OCI-LY7 (cell line): ENCODE data around the gene ALAD. TPM values are rescaled to one million over a fixed set of nuclear protein-coding genes. Genes with fewer than 3 reads are reported as not detected.

Source experiments
- BruUV-seq: library from RNA; stranded (reverse); fragments of 400-500 nt; replicated peaks from 2 replicates; lab custom pipeline; 2021; lab: Mats Ljungman, UMichigan
- CTCF ChIA-PET: fragments of 300-600 bp; sonication (Branson Sonifier 250); formaldehyde crosslinking; loops from one replicate; lab custom pipeline; 2022; ENCODE audit warnings: antibody characterized with exemption; ENCODE audit not compliant: unreplicated experiment; lab: Charles Lee
- POLR2A ChIA-PET: fragments of 300-600 bp; sonication (Branson Sonifier 250); formaldehyde crosslinking; loops from one replicate; lab custom pipeline; 2022; ENCODE audit warnings: antibody characterized with exemption; lab: Charles Lee
- DNase-seq: peaks from one replicate; pipeline ENCODE4 v3.0.0-alpha.2; 2015; ENCODE audit warnings: low spot score
- H2AFZ ChIP-seq: fragments of 200-600 bp; sonication (generic), shearing (Covaris generic); 2 replicates; pipeline ENCODE4 v1.6.1; 2014; ENCODE audit warnings: mild to moderate bottlenecking, antibody characterized with exemption, low read length, moderate library complexity
- H3K27ac ChIP-seq: fragments of 200-600 bp; sonication (generic); 2 replicates; pipeline ENCODE4 v1.5.1; 2014; ENCODE audit warnings: mixed run types, low read depth, mild to moderate bottlenecking, moderate library complexity, low read length, inconsistent platforms; ENCODE audit not compliant: poor library complexity, severe bottlenecking
- H3K36me3 ChIP-seq: fragments of 200-600 bp; sonication (generic); 2 replicates; pipeline ENCODE4 v1.6.1; 2014; ENCODE audit warnings: mild to moderate bottlenecking, antibody characterized with exemption, low read length, moderate library complexity, mixed read lengths; ENCODE audit not compliant: insufficient read depth
- H3K4me1 ChIP-seq: fragments of 200-600 bp; sonication (generic); 2 replicates; pipeline ENCODE4 v1.5.1; 2014; ENCODE audit warnings: mild to moderate bottlenecking, low read length; ENCODE audit not compliant: insufficient read depth, poor library complexity, severe bottlenecking
- H3K4me2 ChIP-seq: fragments of 200-600 bp; sonication (generic); 2 replicates; pipeline ENCODE4 v1.6.1; 2014; ENCODE audit warnings: mild to moderate bottlenecking, low read length
- H3K4me3 ChIP-seq: fragments of 200-600 bp; sonication (generic); 2 replicates; pipeline ENCODE4 v1.5.1; 2014; ENCODE audit warnings: mild to moderate bottlenecking, low read depth, low read length; ENCODE audit not compliant: poor library complexity, severe bottlenecking
- H3K79me2 ChIP-seq: fragments of 200-600 bp; sonication (generic); 2 replicates; pipeline ENCODE4 v1.6.1; 2016; ENCODE audit warnings: low read depth, mild to moderate bottlenecking, low read length, moderate library complexity, mixed read lengths; ENCODE audit not compliant: insufficient read depth
- H3K9me2 ChIP-seq: fragments of 200-600 bp; sonication (generic); 2 replicates; pipeline ENCODE4 v1.6.1; 2016; ENCODE audit warnings: mild to moderate bottlenecking, low read length, mixed read lengths; ENCODE audit not compliant: insufficient read depth
- H3K9me3 ChIP-seq: fragments of 200-600 bp; sonication (generic); 2 replicates; pipeline ENCODE4 v1.6.1; 2014; ENCODE audit warnings: mild to moderate bottlenecking, mixed run types, low read length, mixed read lengths
- H4K20me1 ChIP-seq: fragments of 200-600 bp; sonication (generic); 2 replicates; pipeline ENCODE4 v1.6.1; 2014; ENCODE audit warnings: mild to moderate bottlenecking, antibody characterized with exemption, low read length, moderate library complexity, mixed read lengths; ENCODE audit not compliant: insufficient read depth
- CTCF ChIP-seq: fragments of 200-600 bp; sonication (generic); conservative IDR thresholded peaks from 2 replicates; pipeline ENCODE4 v1.5.1; 2014; ENCODE audit warnings: mild to moderate bottlenecking, antibody characterized with exemption, low read length, moderate library complexity, mixed read lengths
- EZH2phosphoT487 ChIP-seq: fragments of 200-600 bp; sonication (generic); IDR thresholded peaks from 2 replicates; pipeline ENCODE4 v1.6.1; 2018; ENCODE audit warnings: low read depth, borderline replicate concordance, mild to moderate bottlenecking, mixed run types, antibody characterized with exemption, low read length, moderate library complexity, mixed read lengths
- intact Hi-C: fragments of 100-400 bp; cut with micrococcal nuclease; formaldehyde crosslinking; loops from one replicate; pipeline ENCODE4 v1.10.0; 2022; ENCODE audit not compliant: unreplicated experiment
- total RNA-seq, 2 experiments: library from RNA; depleted of rRNA in 1 of 2; stranded (reverse); fragments of >200 nt in 1 of 2; shearing (Covaris generic) in 1 of 2; gene quantifications; 2 replicates each; pipeline ENCODE4 v1.2.3, GENCODE V29; 2014 to 2022

Gene ALAD
- total RNA-seq, 2 experiments from 2014 or later: 19.8 to 26.3 TPM

DNA sequence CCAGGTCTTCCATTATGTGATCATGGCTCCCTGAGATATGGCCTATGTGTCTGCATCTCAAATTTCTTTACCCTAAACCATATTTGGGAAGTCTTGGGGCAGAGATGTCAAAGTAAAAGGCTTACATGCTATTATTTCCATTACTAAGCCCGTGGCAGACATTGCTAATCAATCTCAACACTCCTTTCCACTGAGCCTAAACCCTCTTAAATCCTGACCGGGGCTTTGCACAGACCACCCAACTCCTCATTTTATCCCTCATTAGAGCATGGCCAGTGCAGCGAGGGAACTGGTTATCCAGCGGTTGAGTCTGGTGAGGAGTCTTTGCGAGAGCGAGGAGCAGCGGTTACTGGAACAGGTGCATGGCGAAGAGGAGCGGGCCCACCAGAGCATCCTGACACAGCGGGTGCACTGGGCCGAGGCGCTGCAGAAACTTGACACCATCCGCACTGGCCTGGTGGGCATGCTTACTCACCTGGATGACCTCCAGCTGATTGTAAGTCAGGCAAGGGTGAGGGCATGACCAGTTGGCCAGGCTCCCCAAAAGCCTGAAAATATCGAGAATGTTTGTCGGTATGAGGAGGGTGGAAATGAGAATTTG, 40.7 kb downstream of the ALAD start:
- Histone ChIP-seq H4K20me1 (no peaks in the 10 kb centered on the region; the same call in 1 of the 2 replicates), H3K79me2 (no peaks in the 10 kb centered on the region), H3K9me3 (no peaks in the 10 kb centered on the region), H2AFZ (no peak overlapping the region), H3K36me3 (no peaks in the 10 kb centered on the region), H3K4me2 (no peak overlapping the region), H3K4me3 (no peak overlapping the region), H3K27ac (no peak overlapping the region), H3K9me2 (no peaks in the 10 kb centered on the region), H3K4me1 (no peaks in the 10 kb centered on the region)
- TF ChIP-seq EZH2phosphoT487 (no peak), CTCF (no peak)
- DNase-seq: no peak
- intact Hi-C loops: no loop called here
- CTCF ChIA-PET: no interaction called here
- POLR2A ChIA-PET: no interaction called here
- BruUV-seq: no TSS peak

DNA sequence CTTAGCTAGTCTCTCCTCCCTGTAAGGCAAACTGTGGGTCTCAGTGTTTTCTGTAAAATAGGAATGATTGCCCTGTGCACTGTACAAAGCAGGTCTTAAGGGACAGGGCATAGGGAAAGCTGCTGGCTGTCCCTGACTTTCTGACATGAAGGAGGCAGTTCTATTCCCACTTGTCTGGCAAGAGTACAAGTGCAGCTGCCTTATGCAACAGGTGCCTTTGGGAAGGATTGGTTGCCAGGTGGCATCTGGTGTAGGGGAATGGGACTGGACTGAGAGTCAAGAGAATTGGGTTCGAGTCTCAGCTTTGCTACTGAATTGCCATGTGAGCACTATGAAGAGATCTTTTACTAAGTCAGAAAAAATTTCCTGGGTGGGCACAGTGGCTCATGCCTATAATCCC, 41.7 kb downstream of the ALAD start:
- Histone ChIP-seq H3K79me2 (no peaks in the 10 kb centered on the region), H3K4me1 (no peaks in the 10 kb centered on the region), H3K9me2 (no peaks in the 10 kb centered on the region), H3K36me3 (no peaks in the 10 kb centered on the region), H3K9me3 (no peaks in the 10 kb centered on the region), H2AFZ (no peak overlapping the region), H4K20me1 (no peaks in the 10 kb centered on the region; the same call in 1 of the 2 replicates), H3K27ac (no peak overlapping the region), H3K4me2 (no peak overlapping the region), H3K4me3 (no peak overlapping the region)
- TF ChIP-seq CTCF: no peak
- TF ChIP-seq EZH2phosphoT487: no peak
- POLR2A ChIA-PET: interaction anchor here (0.6 to 1.4 kb wide), 3 partner anchors 57 to 216 kb away, joined by 4 to 5 read pairs (median 4); no protein-coding TSS in a partner anchor
- DNase-seq: no peak
- intact Hi-C loops: no loop called here
- BruUV-seq: no TSS peak
- CTCF ChIA-PET: no interaction called here

GRCh38 chr9:113356686-113357292, 44.3 kb downstream of the ALAD start:
- DNase-seq: no peak
- CTCF ChIA-PET: no interaction called here
- H3K79me2 ChIP-seq: no peaks in the 10 kb centered on the region
- no peak overlapping the region for H3K27ac ChIP-seq
- intact Hi-C loops: no loop called here
- H3K9me2 ChIP-seq: no peaks in the 10 kb centered on the region
- no peak overlapping the region for H3K4me3 ChIP-seq
- POLR2A ChIA-PET: interaction anchor here (0.6 kb wide), 1 partner anchor 9 kb away, joined by 3 read pairs; no protein-coding TSS in a partner anchor
- H3K36me3 ChIP-seq: no peaks in the 10 kb centered on the region
- TF ChIP-seq EZH2phosphoT487 (no peak), CTCF (no peak)
- no peak overlapping the region for H2AFZ ChIP-seq
- no peaks in the 10 kb centered on the region for H3K4me1 ChIP-seq
- H4K20me1 ChIP-seq: no peaks in the 10 kb centered on the region; the same call in 1 of the 2 replicates
- H3K4me2 ChIP-seq: no peak overlapping the region
- no peaks in the 10 kb centered on the region for H3K9me3 ChIP-seq
- BruUV-seq: no TSS peak
